Trophoblast cell (in vitro differentiated cells and primary cell): ENCODE data around the gene PDE11A.

Source experiments
- DNase-seq, 2 donors: peaks; one replicate each; pipeline ENCODE4 v3.0.0-alpha.2; 2016
- H2AFZ ChIP-seq: 2 replicates; pipeline ENCODE4 v1.6.1; 2013; ENCODE audit warnings: low read length, moderate library complexity, mild to moderate bottlenecking; ENCODE audit not compliant: insufficient read depth, poor library complexity
- H2AK5ac ChIP-seq: 2 replicates; pipeline ENCODE4 v1.6.1; 2013; ENCODE audit warnings: mild to moderate bottlenecking, low read length
- H2BK120ac ChIP-seq: 2 replicates; pipeline ENCODE4 v1.6.1; 2013; ENCODE audit warnings: low read length, mild to moderate bottlenecking, moderate library complexity; ENCODE audit not compliant: insufficient read depth, poor library complexity
- H2BK12ac ChIP-seq: 2 replicates; pipeline ENCODE4 v1.6.1; 2013; ENCODE audit warnings: mild to moderate bottlenecking, low read length, moderate library complexity
- H2BK5ac ChIP-seq: 2 replicates; pipeline ENCODE4 v1.6.1; 2013; ENCODE audit warnings: low read length, low read depth, moderate library complexity, mild to moderate bottlenecking; ENCODE audit not compliant: poor library complexity
- H3K14ac ChIP-seq: 2 replicates; pipeline ENCODE4 v1.6.1; 2013; ENCODE audit warnings: mild to moderate bottlenecking, low read length
- H3K18ac ChIP-seq: 2 replicates; pipeline ENCODE4 v1.6.1; 2013; ENCODE audit warnings: mild to moderate bottlenecking, low read length
- H3K23ac ChIP-seq: 2 replicates; pipeline ENCODE4 v1.6.1; 2013; ENCODE audit warnings: low read length
- H3K27ac ChIP-seq: 2 replicates; pipeline ENCODE4 v1.5.1; 2013; ENCODE audit warnings: low read depth, mild to moderate bottlenecking, inconsistent platforms, low read length, moderate library complexity
- H3K27me3 ChIP-seq: 2 replicates; pipeline ENCODE4 v1.6.1; 2013; ENCODE audit warnings: inconsistent platforms, mild to moderate bottlenecking, low read length, moderate library complexity; ENCODE audit not compliant: insufficient read depth
- H3K36me3 ChIP-seq, 2 experiments: 1 replicate in 1 of 2; 2 replicates in 1 of 2; pipeline ENCODE4 v1.6.1; 2013; ENCODE audit warnings: low read length in 2 of 2, mild to moderate bottlenecking in 2 of 2, moderate library complexity in 1 of 2; ENCODE audit not compliant: insufficient read depth in 2 of 2, control insufficient read depth in 1 of 2
- H3K4ac ChIP-seq: 2 replicates; pipeline ENCODE4 v1.6.1; 2013; ENCODE audit warnings: low read depth, mild to moderate bottlenecking, low read length, moderate library complexity
- H3K4me1 ChIP-seq, 2 experiments: 1 replicate in 1 of 2; 2 replicates in 1 of 2; pipeline ENCODE4 v1.6.1; 2013; ENCODE audit warnings: low read length in 2 of 2, mild to moderate bottlenecking in 2 of 2, moderate library complexity in 1 of 2; ENCODE audit not compliant: insufficient read depth in 2 of 2, control insufficient read depth in 1 of 2
- H3K4me2 ChIP-seq: 2 replicates; pipeline ENCODE4 v1.6.1; 2013; ENCODE audit warnings: inconsistent platforms, mild to moderate bottlenecking, low read length, moderate library complexity
- H3K4me3 ChIP-seq: 2 replicates; pipeline ENCODE4 v1.5.1; 2013; ENCODE audit warnings: mild to moderate bottlenecking, low read depth, low read length, inconsistent platforms
- H3K79me1 ChIP-seq: one replicate; pipeline ENCODE4 v1.6.1; 2013; ENCODE audit warnings: low read length
- H3K79me2 ChIP-seq: 2 replicates; pipeline ENCODE4 v1.6.1; 2013; ENCODE audit warnings: low read length, mild to moderate bottlenecking; ENCODE audit not compliant: control insufficient read depth, insufficient read depth, poor library complexity
- H3K9ac ChIP-seq: 2 replicates; pipeline ENCODE4 v1.6.1; 2013; ENCODE audit warnings: mild to moderate bottlenecking, low read length
- H3K9me3 ChIP-seq: 2 replicates; pipeline ENCODE4 v1.6.1; 2013; ENCODE audit warnings: low read depth, mild to moderate bottlenecking, control low read depth, inconsistent platforms, low read length; ENCODE audit not compliant: insufficient read depth
- H4K12ac ChIP-seq: 2 replicates; pipeline ENCODE4 v1.6.1; 2013; ENCODE audit warnings: low read depth, mild to moderate bottlenecking, low read length, moderate library complexity
- H4K8ac ChIP-seq: 2 replicates; pipeline ENCODE4 v1.6.1; 2013; ENCODE audit warnings: low read depth, mild to moderate bottlenecking, low read length, moderate library complexity
- H4K91ac ChIP-seq: one replicate; pipeline ENCODE4 v1.6.1; 2013; ENCODE audit warnings: low read depth, mild to moderate bottlenecking, low read length, moderate library complexity
- WGBS: extraction: QIAGEN DNeasy Blood & Tissue Kit; methylation state at CpG from one replicate; pipeline ENCODE4 v1.1.7; 2013; ENCODE audit warnings: missing lambda C conversion rate; ENCODE audit not compliant: insufficient read length, insufficient coverage; ENCODE audit errors: extremely low coverage; 5-methylcytosine and 5-hydroxymethylcytosine counted together

The PDE11A gene

GRCh38 chr2:177724398-177725287 lies 347.9 kb downstream of the PDE11A start:
- H3K36me3 ChIP-seq: no peaks in the 10 kb centered on the region
- H3K4me1 ChIP-seq: no peaks in the 10 kb centered on the region
- no peaks in the 10 kb centered on the region for H3K79me2 ChIP-seq
- H4K91ac ChIP-seq: no peak overlapping the region
- no peak overlapping the region for H3K18ac ChIP-seq
- H3K4ac ChIP-seq: no peak overlapping the region
- H3K23ac ChIP-seq: no peak overlapping the region
- no CpG with 5 or more reads among the region's 10 CpGs for WGBS
- H2AFZ ChIP-seq: no peak overlapping the region
- no peak overlapping the region for H3K27ac ChIP-seq
- no peak overlapping the region for H2AK5ac ChIP-seq
- H3K27me3 ChIP-seq: no peaks in the 10 kb centered on the region
- no peaks in the 10 kb centered on the region for H3K79me1 ChIP-seq
- H2BK120ac ChIP-seq: no peak overlapping the region
- H4K8ac ChIP-seq: no peak overlapping the region
- no peak overlapping the region for H2BK5ac ChIP-seq
- H3K4me2 ChIP-seq: no peak overlapping the region
- no peak overlapping the region for H3K14ac ChIP-seq
- H4K12ac ChIP-seq: no peak overlapping the region
- DNase-seq: peak; percentile 28 to 58
- no peak overlapping the region for H2BK12ac ChIP-seq
- H3K9me3 ChIP-seq: no peaks in the 10 kb centered on the region
- H3K9ac ChIP-seq: no peak overlapping the region
- H3K4me3 ChIP-seq: no peak overlapping the region

GRCh38 chr2:177723235-177723634 lies 349.3 kb downstream of the PDE11A start:
- no peaks in the 10 kb centered on the region for H3K79me2 ChIP-seq
- H3K18ac ChIP-seq: no peak overlapping the region
- no peak overlapping the region for H4K8ac ChIP-seq
- H3K23ac ChIP-seq: no peak overlapping the region
- no CpG with 5 or more reads among the region's 3 CpGs for WGBS
- no peak for DNase-seq
- H2BK5ac ChIP-seq: no peak overlapping the region
- H4K12ac ChIP-seq: no peak overlapping the region
- H3K9ac ChIP-seq: no peak overlapping the region
- H3K14ac ChIP-seq: no peak overlapping the region
- H3K4ac ChIP-seq: no peak overlapping the region
- no peak overlapping the region for H2BK120ac ChIP-seq
- no peak overlapping the region for H4K91ac ChIP-seq
- no peak overlapping the region for H2AFZ ChIP-seq
- no peaks in the 10 kb centered on the region for H3K27me3 ChIP-seq
- no peak overlapping the region for H3K4me3 ChIP-seq
- H3K4me1 ChIP-seq: no peaks in the 10 kb centered on the region
- H3K79me1 ChIP-seq: no peaks in the 10 kb centered on the region
- no peak overlapping the region for H3K27ac ChIP-seq
- H2AK5ac ChIP-seq: no peak overlapping the region
- H3K4me2 ChIP-seq: no peak overlapping the region
- no peaks in the 10 kb centered on the region for H3K9me3 ChIP-seq
- no peak overlapping the region for H2BK12ac ChIP-seq
- H3K36me3 ChIP-seq: no peaks in the 10 kb centered on the region

DNA sequence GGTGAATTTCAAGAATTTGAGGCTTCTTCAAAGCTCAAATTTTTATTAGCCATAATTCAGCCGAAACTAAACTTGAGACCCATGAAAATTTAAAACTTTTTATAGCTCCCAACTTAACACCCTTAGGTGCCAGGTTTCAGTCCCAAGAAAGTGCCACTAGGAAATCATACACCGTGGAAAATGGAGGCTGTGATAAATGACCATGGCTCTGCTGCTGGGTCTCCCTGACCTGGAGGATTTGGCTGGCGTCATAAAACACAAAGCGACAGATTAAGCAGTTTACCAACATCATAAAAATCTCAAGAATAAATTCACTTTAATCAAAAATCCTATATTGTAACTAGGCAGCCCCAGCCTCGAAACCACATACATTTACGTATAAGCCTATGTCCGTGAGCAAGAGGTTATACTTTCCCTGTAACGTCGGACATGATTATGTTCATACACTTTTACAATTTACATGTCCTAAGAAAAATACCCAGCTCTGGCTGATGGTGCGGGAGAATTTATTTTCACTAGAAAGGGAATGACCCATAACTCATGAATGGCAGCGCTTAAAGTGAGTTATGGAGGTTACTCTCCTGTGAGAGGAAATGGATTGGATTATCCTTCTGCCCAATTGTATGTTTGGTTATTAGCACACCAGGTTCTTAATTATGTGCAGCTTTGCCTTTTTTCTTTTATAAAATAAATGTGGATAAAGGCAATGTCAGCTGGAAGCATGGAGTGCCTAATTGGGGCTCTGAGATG lies 350.6 kb downstream of the PDE11A start:
- Histone ChIP-seq H3K18ac (no peak overlapping the region), H2AK5ac (no peak overlapping the region), H3K9ac (no peak overlapping the region), H3K79me2 (no peaks in the 10 kb centered on the region), H3K27me3 (no peaks in the 10 kb centered on the region), H2BK12ac (no peak overlapping the region), H4K8ac (no peak overlapping the region), H4K12ac (no peak overlapping the region), H2BK5ac (no peak overlapping the region), H3K4ac (no peak overlapping the region), H3K27ac (no peak overlapping the region), H4K91ac (no peak overlapping the region), H3K23ac (no peak overlapping the region), H2AFZ (no peak overlapping the region), H3K4me3 (no peak overlapping the region), H2BK120ac (no peak overlapping the region), H3K9me3 (no peaks in the 10 kb centered on the region), H3K4me2 (no peak overlapping the region), H3K4me1 (no peaks in the 10 kb centered on the region), H3K14ac (no peak overlapping the region), H3K79me1 (no peaks in the 10 kb centered on the region), H3K36me3 (no peaks in the 10 kb centered on the region)
- WGBS: no CpG with 5 or more reads among the region's 11 CpGs
- no peak for DNase-seq

GRCh38 chr2:177721087-177721486 lies 351.5 kb downstream of the PDE11A start:
- no peak overlapping the region for H4K12ac ChIP-seq
- H3K4me3 ChIP-seq: no peak overlapping the region
- H3K18ac ChIP-seq: no peak overlapping the region
- no peak overlapping the region for H2BK12ac ChIP-seq
- no peak overlapping the region for H2BK5ac ChIP-seq
- H4K91ac ChIP-seq: no peak overlapping the region
- no peak overlapping the region for H3K4ac ChIP-seq
- no peaks in the 10 kb centered on the region for H3K36me3 ChIP-seq
- no peak overlapping the region for H2BK120ac ChIP-seq
- H3K27ac ChIP-seq: no peak overlapping the region
- no peak overlapping the region for H2AFZ ChIP-seq
- H3K79me2 ChIP-seq: no peaks in the 10 kb centered on the region
- H3K4me1 ChIP-seq: no peaks in the 10 kb centered on the region
- H3K9me3 ChIP-seq: no peaks in the 10 kb centered on the region
- no peaks in the 10 kb centered on the region for H3K27me3 ChIP-seq
- no peak overlapping the region for H4K8ac ChIP-seq
- no CpG with 5 or more reads among the region's 2 CpGs for WGBS
- H3K79me1 ChIP-seq: no peaks in the 10 kb centered on the region
- H2AK5ac ChIP-seq: no peak overlapping the region
- no peak overlapping the region for H3K14ac ChIP-seq
- H3K23ac ChIP-seq: no peak overlapping the region
- H3K9ac ChIP-seq: no peak overlapping the region
- H3K4me2 ChIP-seq: no peak overlapping the region
- DNase-seq: no peak
